Mesendoderm (in vitro differentiated cells): ENCODE measurements around the gene PEMT.

ENCODE experiments used
- DNase-seq: peaks from one replicate; pipeline ENCODE4 v3.0.0; 2013
- H2AK5ac ChIP-seq: 2 replicates; pipeline ENCODE4 v1.6.1; 2013; ENCODE audit warnings: low read length, inconsistent platforms
- H2BK120ac ChIP-seq: 2 replicates; pipeline ENCODE4 v1.6.1; 2013; ENCODE audit warnings: low read depth, mild to moderate bottlenecking, low read length, moderate library complexity, mixed read lengths
- H2BK15ac ChIP-seq: replicated peaks from 2 replicates; pipeline ENCODE4 v1.6.1; 2013; ENCODE audit warnings: low read depth, mild to moderate bottlenecking, moderate library complexity
- H2BK5ac ChIP-seq: 2 replicates; pipeline ENCODE4 v1.6.1; 2013; ENCODE audit warnings: low read length, inconsistent platforms
- H3K18ac ChIP-seq: 2 replicates; pipeline ENCODE4 v1.6.1; 2013; ENCODE audit warnings: mild to moderate bottlenecking, low read length, mixed read lengths
- H3K23ac ChIP-seq: one replicate; pipeline ENCODE4 v1.6.1; 2013; ENCODE audit warnings: low read length
- H3K27ac ChIP-seq: 2 replicates; pipeline ENCODE4 v1.5.1; 2013; ENCODE audit warnings: low read depth, mild to moderate bottlenecking, inconsistent platforms, low read length, moderate library complexity
- H3K27me3 ChIP-seq: 2 replicates; pipeline ENCODE4 v1.6.1; 2013; ENCODE audit warnings: low read length, control low read depth, mild to moderate bottlenecking, inconsistent platforms; ENCODE audit not compliant: insufficient read depth, poor library complexity
- H3K36me3 ChIP-seq: 2 replicates; pipeline ENCODE4 v1.6.1; 2013; ENCODE audit warnings: low read length, inconsistent platforms; ENCODE audit not compliant: control insufficient read depth, insufficient read depth
- H3K4ac ChIP-seq: one replicate; pipeline ENCODE4 v1.6.1; 2013; ENCODE audit warnings: low read depth, mild to moderate bottlenecking, low read length, moderate library complexity
- H3K4me1 ChIP-seq: 2 replicates; pipeline ENCODE4 v1.6.1; 2013; ENCODE audit warnings: low read depth, low read length, inconsistent platforms; ENCODE audit not compliant: control insufficient read depth
- H3K4me2 ChIP-seq: 2 replicates; pipeline ENCODE4 v1.6.1; 2013; ENCODE audit warnings: low read length
- H3K4me3 ChIP-seq: 2 replicates; pipeline ENCODE4 v1.5.1; 2013; ENCODE audit warnings: mild to moderate bottlenecking, low read length
- H3K56ac ChIP-seq: one replicate; pipeline ENCODE4 v1.6.1; 2013; ENCODE audit warnings: low read length
- H3K79me1 ChIP-seq: 2 replicates; pipeline ENCODE4 v1.6.1; 2013; ENCODE audit warnings: low read length, inconsistent platforms
- H3K79me2 ChIP-seq: 2 replicates; pipeline ENCODE4 v1.6.1; 2013; ENCODE audit warnings: mild to moderate bottlenecking, low read length; ENCODE audit not compliant: control insufficient read depth, insufficient read depth
- H3K9ac ChIP-seq: 2 replicates; pipeline ENCODE4 v1.6.1; 2013; ENCODE audit warnings: low read length, inconsistent platforms
- H4K5ac ChIP-seq: one replicate; pipeline ENCODE4 v1.6.1; 2013; ENCODE audit warnings: low read length
- H4K8ac ChIP-seq: one replicate; pipeline ENCODE4 v1.6.1; 2013; ENCODE audit warnings: low read depth, mild to moderate bottlenecking, control low read depth, low read length, moderate library complexity
- WGBS: extraction: QIAGEN DNeasy Blood & Tissue Kit; methylation state at CpG from one replicate; pipeline ENCODE4 v1.1.7; 2013; ENCODE audit warnings: low lambda C conversion rate, missing lambda C conversion rate; ENCODE audit not compliant: insufficient coverage; ENCODE audit errors: extremely low coverage; 5-methylcytosine and 5-hydroxymethylcytosine counted together

Gene PEMT

DNA sequence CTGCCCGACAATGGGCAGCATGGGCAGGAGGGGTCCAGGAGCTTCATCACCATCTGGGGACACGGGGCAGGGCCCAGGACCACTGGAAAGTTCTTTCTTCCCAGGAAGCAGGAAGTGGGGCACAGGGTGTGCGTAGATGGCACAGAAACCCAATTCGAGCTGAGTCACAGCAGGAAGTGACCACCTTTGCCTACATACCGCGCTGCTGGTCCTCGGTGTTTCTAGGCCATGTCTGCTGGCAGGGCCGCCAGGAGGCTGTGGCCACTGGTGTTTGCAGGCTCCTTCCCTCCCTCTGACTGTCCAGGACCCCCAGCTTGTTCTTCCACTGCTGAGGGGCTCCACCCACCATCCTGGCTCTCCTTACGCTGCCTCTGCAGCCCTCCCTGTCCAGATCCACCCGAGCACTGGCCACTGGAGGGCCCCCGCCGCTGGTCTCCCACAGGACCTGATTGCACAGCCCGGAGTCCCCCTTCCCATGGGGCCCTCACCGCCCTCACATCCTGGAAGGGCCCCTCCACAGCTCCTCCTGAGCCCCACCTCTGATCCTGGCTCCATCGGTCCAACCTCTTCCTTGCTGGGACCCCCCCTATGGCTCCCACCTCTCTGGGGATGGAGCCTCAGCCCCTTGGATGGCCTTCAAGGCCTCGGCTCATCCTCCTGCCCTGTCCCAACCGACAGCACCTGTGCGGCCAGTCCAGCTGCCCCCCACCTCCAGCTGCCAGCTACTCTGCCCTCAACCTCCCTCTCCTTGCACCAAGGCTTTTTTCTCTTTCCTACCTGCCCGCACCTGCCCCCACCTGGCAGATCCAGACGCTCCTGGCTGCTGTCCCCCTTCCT, 80.8 kb downstream of the PEMT start:
- Histone ChIP-seq H2BK120ac (no peak overlapping the region), H4K5ac (no peak overlapping the region), H2BK15ac (no peak overlapping the region), H4K8ac (no peak overlapping the region), H3K4me1 (no peaks in the 10 kb centered on the region), H3K4me3 (no peak overlapping the region), H3K79me2 (no peaks in the 10 kb centered on the region), H3K23ac (no peak overlapping the region), H3K4ac (no peak overlapping the region), H3K27ac (no peak overlapping the region), H2AK5ac (no peak overlapping the region), H2BK5ac (no peak overlapping the region), H3K79me1 (no peaks in the 10 kb centered on the region), H3K18ac (no peak overlapping the region), H3K9ac (no peak overlapping the region), H3K56ac (no peak overlapping the region), H3K36me3 (no peaks in the 10 kb centered on the region), H3K4me2 (no peak overlapping the region), H3K27me3 (no peaks in the 10 kb centered on the region)
- DNase-seq, result no peak
- no CpG with 5 or more reads among the region's 20 CpGs for WGBS

DNA sequence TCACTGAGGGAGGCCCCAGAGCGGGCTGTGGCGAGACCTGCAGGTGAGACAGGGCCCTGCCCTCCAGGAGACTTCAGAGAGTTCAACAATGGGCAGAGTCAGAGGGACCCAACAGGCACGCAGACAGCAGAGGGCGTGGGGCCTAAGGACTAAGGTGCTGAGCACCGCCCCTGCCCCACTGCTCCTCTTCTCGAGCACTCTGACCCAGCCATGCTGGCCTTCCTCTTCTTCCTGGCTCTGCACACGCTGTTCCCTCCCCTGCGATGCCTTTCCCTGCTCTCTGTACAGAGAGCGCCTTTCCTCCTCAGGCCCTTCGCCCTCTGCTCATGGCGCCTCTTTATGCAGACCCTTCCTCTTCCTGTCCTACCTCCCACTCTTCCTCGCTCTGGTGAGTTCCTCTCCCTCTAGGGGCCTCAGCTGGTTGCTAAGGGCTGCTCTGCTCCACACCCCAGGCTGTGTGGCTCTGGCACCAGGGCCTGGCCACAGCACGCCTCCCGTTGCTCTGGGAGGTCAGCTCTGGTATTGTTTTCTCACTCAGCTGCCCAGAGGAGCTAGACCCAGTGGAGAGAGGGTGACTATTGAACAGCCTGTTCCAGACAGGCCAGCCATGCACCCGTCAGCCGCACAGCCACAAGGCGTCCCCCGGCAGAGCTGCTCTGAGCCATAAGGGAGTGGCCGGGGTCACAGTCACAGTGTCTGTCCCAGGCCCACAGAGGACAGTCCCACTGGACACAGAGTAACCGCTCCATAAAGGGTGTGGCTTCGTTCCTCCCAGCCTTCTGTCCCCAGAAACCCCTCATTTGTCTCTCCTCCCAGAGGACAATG, 81.7 kb downstream of the PEMT start:
- no CpG with 5 or more reads among the region's 21 CpGs for WGBS
- H2AK5ac ChIP-seq, result no peak overlapping the region
- no peak overlapping the region for H3K56ac ChIP-seq
- no peaks in the 10 kb centered on the region for H3K79me1 ChIP-seq
- H3K4me1 ChIP-seq, result no peaks in the 10 kb centered on the region
- DNase-seq, result no peak
- no peaks in the 10 kb centered on the region for H3K79me2 ChIP-seq
- H4K8ac ChIP-seq, result no peak overlapping the region
- no peak overlapping the region for H3K4me3 ChIP-seq
- no peak overlapping the region for H3K9ac ChIP-seq
- H3K36me3 ChIP-seq, result no peaks in the 10 kb centered on the region
- no peak overlapping the region for H3K23ac ChIP-seq
- no peak overlapping the region for H2BK120ac ChIP-seq
- no peak overlapping the region for H3K18ac ChIP-seq
- no peak overlapping the region for H3K4ac ChIP-seq
- H3K27me3 ChIP-seq, result no peaks in the 10 kb centered on the region
- no peak overlapping the region for H2BK5ac ChIP-seq
- H3K4me2 ChIP-seq, result no peak overlapping the region
- no peak overlapping the region for H4K5ac ChIP-seq
- H2BK15ac ChIP-seq, result no peak overlapping the region
- no peak overlapping the region for H3K27ac ChIP-seq

DNA sequence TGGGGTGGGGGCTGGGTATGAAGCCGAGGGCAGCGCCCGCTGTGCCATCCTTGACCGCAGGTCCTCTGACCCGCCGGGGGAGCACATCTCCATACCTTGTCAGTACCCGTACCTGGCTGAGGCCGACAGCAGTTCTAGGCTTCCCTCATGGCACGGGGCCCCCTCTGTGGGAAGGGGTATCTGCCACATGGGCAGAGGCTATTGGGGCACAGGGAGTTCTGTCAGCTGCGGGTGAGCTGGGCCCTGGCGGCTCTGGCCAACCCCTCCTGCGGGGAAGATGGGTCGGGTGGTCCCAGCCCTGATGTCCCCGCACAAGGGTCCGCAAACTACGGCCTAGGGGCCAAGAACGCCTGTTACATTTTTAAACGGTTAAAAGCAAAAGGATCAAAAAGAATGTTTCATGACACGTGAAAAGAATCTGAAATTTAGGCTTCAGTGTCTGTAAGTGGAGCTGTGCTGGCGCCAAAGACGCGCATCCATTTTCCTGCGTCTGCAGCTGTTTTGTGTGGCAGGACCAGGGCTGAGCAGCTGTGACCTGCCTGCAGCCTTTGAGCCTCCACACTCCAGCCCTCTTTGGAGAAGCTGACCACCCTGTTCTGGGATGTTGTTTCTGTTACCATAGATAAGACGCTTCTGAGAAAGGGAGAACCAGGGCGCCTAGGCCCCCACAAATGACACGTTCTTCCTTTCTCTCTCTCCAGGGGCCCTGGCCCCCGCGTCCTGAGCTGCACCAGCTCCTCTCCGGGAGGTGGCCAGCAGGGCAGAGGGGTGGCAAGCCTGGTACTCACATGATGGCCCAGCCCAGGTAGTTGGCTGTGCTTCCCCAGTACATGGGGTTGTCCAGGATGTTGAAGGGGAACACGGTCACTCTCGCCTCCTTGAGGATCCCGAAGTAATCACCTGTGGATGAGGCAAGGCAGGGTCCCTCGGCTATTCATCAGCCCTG, 82.6 kb downstream of the PEMT start:
- no peak for DNase-seq
- H3K36me3 ChIP-seq, result no peaks in the 10 kb centered on the region
- H2BK5ac ChIP-seq, result no peak overlapping the region
- H3K18ac ChIP-seq, result no peak overlapping the region
- H4K5ac ChIP-seq, result no peak overlapping the region
- H2AK5ac ChIP-seq, result no peak overlapping the region
- WGBS, result no CpG with 5 or more reads among the region's 33 CpGs
- H3K56ac ChIP-seq, result no peak overlapping the region
- H3K23ac ChIP-seq, result no peak overlapping the region
- no peak overlapping the region for H3K4me2 ChIP-seq
- no peak overlapping the region for H4K8ac ChIP-seq
- H3K27ac ChIP-seq, result no peak overlapping the region
- no peak overlapping the region for H3K4ac ChIP-seq
- H3K4me1 ChIP-seq, result no peaks in the 10 kb centered on the region
- H2BK15ac ChIP-seq, result no peak overlapping the region
- no peaks in the 10 kb centered on the region for H3K79me1 ChIP-seq
- H3K27me3 ChIP-seq, result no peaks in the 10 kb centered on the region
- H3K9ac ChIP-seq, result no peak overlapping the region
- no peaks in the 10 kb centered on the region for H3K79me2 ChIP-seq
- H3K4me3 ChIP-seq, result no peak overlapping the region
- no peak overlapping the region for H2BK120ac ChIP-seq

DNA sequence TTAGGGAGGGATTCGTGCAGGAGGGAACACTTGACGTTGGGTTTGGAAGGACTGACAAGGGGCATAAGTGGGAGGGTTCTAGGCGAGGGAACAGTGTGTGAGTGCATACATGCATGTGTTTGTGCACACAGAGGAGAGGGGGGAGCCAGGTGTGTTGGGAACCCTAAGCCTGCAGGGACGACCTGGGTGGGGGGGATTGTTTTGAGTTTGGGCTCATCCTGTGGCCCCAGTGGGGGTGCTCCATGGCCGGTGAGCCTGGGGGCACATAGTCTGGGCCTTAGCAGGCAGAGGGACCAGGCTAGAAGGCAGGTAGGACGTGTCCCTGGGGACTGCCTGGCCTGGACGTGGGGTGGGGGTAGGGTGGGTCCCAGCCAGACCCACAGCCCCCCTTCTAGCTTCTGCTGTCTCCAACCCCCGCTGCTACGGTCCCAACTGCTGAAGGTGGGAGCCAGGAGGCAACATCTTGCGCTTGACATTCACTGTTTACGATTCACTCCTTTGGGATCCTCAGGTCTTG, 83.4 kb downstream of the PEMT start:
- Histone ChIP-seq H3K4me3 (no peak overlapping the region), H2BK5ac (no peak overlapping the region), H4K5ac (no peak overlapping the region), H2AK5ac (no peak overlapping the region), H2BK15ac (no peak overlapping the region), H3K4me2 (no peak overlapping the region), H3K56ac (no peak overlapping the region), H3K18ac (no peak overlapping the region), H3K9ac (no peak overlapping the region), H4K8ac (no peak overlapping the region), H3K36me3 (no peaks in the 10 kb centered on the region), H3K27ac (no peak overlapping the region), H3K4me1 (no peaks in the 10 kb centered on the region), H3K4ac (no peak overlapping the region), H3K79me2 (no peaks in the 10 kb centered on the region), H3K27me3 (no peaks in the 10 kb centered on the region), H3K23ac (no peak overlapping the region), H2BK120ac (no peak overlapping the region), H3K79me1 (no peaks in the 10 kb centered on the region)
- WGBS, result no CpG with 5 or more reads among the region's 11 CpGs
- DNase-seq, result no peak

DNA sequence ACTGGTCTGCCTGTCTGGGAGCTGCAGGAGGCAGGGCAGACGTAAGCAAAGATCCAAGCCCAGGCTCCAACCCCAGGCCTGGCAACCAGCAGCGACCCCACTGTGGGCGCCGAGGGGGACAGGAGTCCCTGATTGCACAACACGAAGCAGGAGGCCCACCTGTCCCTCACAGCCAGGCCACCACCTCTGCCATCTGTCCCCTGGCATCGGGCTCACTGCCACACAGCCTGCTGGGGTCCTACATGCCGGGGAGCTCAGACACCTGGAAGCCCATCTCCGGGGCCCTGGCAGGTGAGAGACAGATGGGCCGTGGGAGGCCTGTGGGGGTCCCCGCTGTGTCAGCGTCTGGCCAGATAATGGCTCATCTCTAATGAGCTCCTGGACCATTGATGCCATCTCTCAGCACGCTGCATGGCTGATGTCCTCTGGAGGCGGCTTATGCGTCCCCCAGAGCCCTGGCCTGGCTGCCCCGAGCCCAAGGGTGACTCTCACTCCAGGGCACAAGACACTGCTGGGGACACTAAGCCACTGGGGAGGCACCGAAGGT, 84.0 kb downstream of the PEMT start:
- Histone ChIP-seq H2BK15ac (no peak overlapping the region), H2AK5ac (no peak overlapping the region), H3K4me3 (no peak overlapping the region), H3K23ac (no peak overlapping the region), H2BK5ac (no peak overlapping the region), H4K8ac (no peak overlapping the region), H3K4me1 (no peaks in the 10 kb centered on the region), H3K56ac (no peak overlapping the region), H4K5ac (no peak overlapping the region), H3K9ac (no peak overlapping the region), H3K18ac (no peak overlapping the region), H3K4ac (no peak overlapping the region), H3K79me2 (no peaks in the 10 kb centered on the region), H3K36me3 (no peaks in the 10 kb centered on the region), H3K27ac (no peak overlapping the region), H3K79me1 (no peaks in the 10 kb centered on the region), H2BK120ac (no peak overlapping the region), H3K27me3 (no peaks in the 10 kb centered on the region), H3K4me2 (no peak overlapping the region)
- no CpG with 5 or more reads among the region's 16 CpGs for WGBS
- no peak for DNase-seq
